ENCODE data around the gene ATP2A3. TPM values are rescaled to one million over a fixed set of nuclear protein-coding genes. Genes with fewer than 3 reads are reported as not detected.

ATP2A3 gene
- total and polyA plus RNA-seq, 2 donors (not counting 1 experiment from before 2014, with no cell fraction given): 697 to 817 TPM

DNA sequence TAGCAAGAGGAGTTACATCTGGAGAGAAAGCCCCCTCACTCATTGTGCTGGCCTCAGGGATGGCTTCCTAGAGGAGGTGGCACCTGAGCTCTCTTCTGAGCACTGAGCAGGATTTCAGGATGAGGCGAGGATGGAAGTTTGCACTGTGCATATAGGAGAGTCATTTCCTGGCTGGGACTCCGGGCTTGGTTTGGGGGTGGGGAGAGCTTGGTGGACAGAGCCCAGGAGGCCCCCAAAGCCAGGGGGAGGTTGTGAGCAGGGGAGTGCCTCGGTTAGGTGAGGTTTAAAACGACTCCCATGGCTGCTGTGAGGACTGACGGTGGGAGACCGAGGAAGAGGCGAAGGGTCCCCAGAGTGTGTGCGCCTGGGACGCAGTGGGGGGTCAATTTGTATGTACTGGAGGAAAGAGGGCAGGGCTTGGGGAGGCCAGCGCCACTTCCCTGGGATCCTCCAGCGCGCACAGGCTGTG, 72.6 kb downstream of the ATP2A3 start:
- no peak for ATAC-seq (ENCODE audit: low read depth)
- Histone ChIP-seq H2AFZ (ENCODE audit: insufficient read depth, low read depth, low read length, poor library complexity, severe bottlenecking) (peak overlapping the region; percentile 78), H3K36me3 (replicated peaks in 1 of 2; ENCODE audit: control extremely low read depth in 1 of 2, control insufficient read depth in 1 of 2, extremely low read depth in 1 of 2, insufficient read depth in 2 of 2, low read length in 1 of 2) (no peaks in the 10 kb centered on the region), H3K4me3 (ENCODE audit: control extremely low read depth in 1 of 5, extremely low read depth in 1 of 5, insufficient read depth in 1 of 5, low read depth in 2 of 5, low read length in 4 of 5) (peak overlapping the region in 4 of 5 experiments; percentile 45 to 75 (median 67)), H3K27ac (ENCODE audit: low read length in 2 of 2) (no peak overlapping the region), H3K4me2 (replicated peaks; ENCODE audit: low read depth, low read length, poor library complexity, severe bottlenecking) (peak overlapping the region; percentile 100), H3K9me3 (ENCODE audit: control extremely low read depth in 1 of 3, control insufficient read depth in 2 of 3, insufficient read depth in 1 of 3, low read length in 2 of 3) (no peaks in the 10 kb centered on the region), H3K9ac (ENCODE audit: low read length) (peak overlapping the region; percentile 77), H3K4me1 (ENCODE audit: control insufficient read depth in 2 of 2, insufficient read depth in 2 of 2, low read length in 2 of 2) (peaks cover 35 to 57% of the 10 kb centered on the region in 2 donors), H4K20me1 (ENCODE audit: control insufficient read depth, insufficient read depth, low read length, poor library complexity, severe bottlenecking) (no peaks in the 10 kb centered on the region), H3K79me2 (ENCODE audit: control insufficient read depth, insufficient read depth, low read length) (peaks cover 15% of the 10 kb centered on the region), H3K27me3 (replicated peaks in 1 of 4; ENCODE audit: control extremely low read depth in 1 of 4, control insufficient read depth in 3 of 4, insufficient read depth in 4 of 4, low read length in 3 of 4) (no peaks in the 10 kb centered on the region)
- Mint-ChIP-seq H3K27ac (peak overlapping the region; percentile 89), H3K4me1 (peaks cover 52% of the 10 kb centered on the region), H3K27me3 (no peaks in the 10 kb centered on the region), H3K4me3 (peak overlapping the region; percentile 93), H3K9me3 (ENCODE audit: insufficient read depth) (no peaks in the 10 kb centered on the region)
- intact Hi-C loops (cut with micrococcal nuclease): loop anchor here (1.0 to 2.0 kb wide), 3 partner anchors 20 to 49 kb away; no protein-coding TSS in a partner anchor
- no peak for TF ChIP-seq EZH2 (IDR thresholded peaks at IDR 0.05; ENCODE audit: borderline replicate concordance, insufficient read depth, low read depth, low read length, poor library complexity, severe bottlenecking)
- TF ChIP-seq, protein P1, sequence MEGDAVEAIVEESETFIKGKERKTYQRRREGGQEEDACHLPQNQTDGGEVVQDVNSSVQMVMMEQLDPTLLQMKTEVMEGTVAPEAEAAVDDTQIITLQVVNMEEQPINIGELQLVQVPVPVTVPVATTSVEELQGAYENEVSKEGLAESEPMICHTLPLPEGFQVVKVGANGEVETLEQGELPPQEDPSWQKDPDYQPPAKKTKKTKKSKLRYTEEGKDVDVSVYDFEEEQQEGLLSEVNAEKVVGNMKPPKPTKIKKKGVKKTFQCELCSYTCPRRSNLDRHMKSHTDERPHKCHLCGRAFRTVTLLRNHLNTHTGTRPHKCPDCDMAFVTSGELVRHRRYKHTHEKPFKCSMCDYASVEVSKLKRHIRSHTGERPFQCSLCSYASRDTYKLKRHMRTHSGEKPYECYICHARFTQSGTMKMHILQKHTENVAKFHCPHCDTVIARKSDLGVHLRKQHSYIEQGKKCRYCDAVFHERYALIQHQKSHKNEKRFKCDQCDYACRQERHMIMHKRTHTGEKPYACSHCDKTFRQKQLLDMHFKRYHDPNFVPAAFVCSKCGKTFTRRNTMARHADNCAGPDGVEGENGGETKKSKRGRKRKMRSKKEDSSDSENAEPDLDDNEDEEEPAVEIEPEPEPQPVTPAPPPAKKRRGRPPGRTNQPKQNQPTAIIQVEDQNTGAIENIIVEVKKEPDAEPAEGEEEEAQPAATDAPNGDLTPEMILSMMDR (IDR thresholded peaks at IDR 0.05): no peak
- ChIA-PET POLR2A (interaction anchor here (1.8 to 2.1 kb wide), 2 partner anchors 13 to 22 kb away, joined by 4 to 12 read pairs; no protein-coding TSS in a partner anchor), CTCF (interaction anchor here (1.6 to 2.6 kb wide), 2 partner anchors 20 to 22 kb away, joined by 4 to 11 read pairs; no protein-coding TSS in a partner anchor)
- 82% methylated on average over 9 of the region's 12 CpGs for WGBS (ENCODE audit: insufficient coverage)
- DNase-seq: no peak

DNA sequence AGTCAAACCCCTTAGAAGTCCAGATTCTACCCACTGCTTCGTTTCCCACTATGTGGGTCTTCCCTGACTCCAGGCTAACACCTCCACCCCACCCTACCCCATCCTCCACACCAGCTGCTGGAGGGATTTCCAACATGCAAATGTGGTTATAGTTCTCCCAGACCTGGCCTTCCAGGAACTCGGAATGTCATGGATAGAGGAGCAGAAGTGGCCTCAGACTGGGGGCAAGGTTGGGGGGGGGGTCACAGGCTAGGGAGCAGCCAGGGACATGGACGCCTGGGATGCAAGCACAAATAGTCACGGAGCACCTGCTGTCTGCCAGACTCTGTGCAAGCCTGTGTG, 73.4 kb downstream of the ATP2A3 start:
- no peaks in the 10 kb centered on the region for H3K9me3 Mint-ChIP-seq (ENCODE audit: insufficient read depth)
- no peak for DNase-seq
- 69% methylated on average over 2 of the region's 4 CpGs for WGBS (ENCODE audit: insufficient coverage)
- H4K20me1 ChIP-seq (ENCODE audit: control insufficient read depth, insufficient read depth, low read length, poor library complexity, severe bottlenecking): no peaks in the 10 kb centered on the region
- peaks cover 57% of the 10 kb centered on the region for H3K4me1 Mint-ChIP-seq
- no peak overlapping the region for H3K4me2 ChIP-seq (replicated peaks; ENCODE audit: low read depth, low read length, poor library complexity, severe bottlenecking)
- H3K9me3 ChIP-seq (ENCODE audit: control extremely low read depth in 1 of 3, control insufficient read depth in 2 of 3, insufficient read depth in 1 of 3, low read length in 2 of 3): no peaks in the 10 kb centered on the region
- ChIA-PET POLR2A (interaction anchor here (1.2 to 2.1 kb wide), 3 partner anchors 14 to 22 kb away, joined by 4 to 12 read pairs (median 4); no protein-coding TSS in a partner anchor), CTCF (interaction anchor here (0.6 to 2.6 kb wide), 4 partner anchors 21 to 57 kb away, joined by 3 to 11 read pairs (median 4); no protein-coding TSS in a partner anchor)
- TF ChIP-seq, protein P1 (IDR thresholded peaks at IDR 0.05): no peak
- TF ChIP-seq EZH2 (IDR thresholded peaks at IDR 0.05; ENCODE audit: borderline replicate concordance, insufficient read depth, low read depth, low read length, poor library complexity, severe bottlenecking): no peak
- intact Hi-C loops (cut with micrococcal nuclease): no loop called here
- H3K27me3 ChIP-seq (replicated peaks in 1 of 4; ENCODE audit: control extremely low read depth in 1 of 4, control insufficient read depth in 3 of 4, insufficient read depth in 4 of 4, low read length in 3 of 4): no peaks in the 10 kb centered on the region
- H2AFZ ChIP-seq (ENCODE audit: insufficient read depth, low read depth, low read length, poor library complexity, severe bottlenecking): no peak overlapping the region
- peak overlapping the region; percentile 65 for H3K27ac Mint-ChIP-seq
- no peak overlapping the region for H3K4me3 ChIP-seq (ENCODE audit: control extremely low read depth in 1 of 5, extremely low read depth in 1 of 5, insufficient read depth in 1 of 5, low read depth in 2 of 5, low read length in 4 of 5)
- H3K4me1 ChIP-seq (ENCODE audit: control insufficient read depth in 2 of 2, insufficient read depth in 2 of 2, low read length in 2 of 2): peaks cover 39 to 62% of the 10 kb centered on the region in 2 donors
- peak overlapping the region; percentile 93 for H3K4me3 Mint-ChIP-seq
- no peaks in the 10 kb centered on the region for H3K27me3 Mint-ChIP-seq
- peaks cover 15% of the 10 kb centered on the region for H3K79me2 ChIP-seq (ENCODE audit: control insufficient read depth, insufficient read depth, low read length)
- ATAC-seq (ENCODE audit: low read depth): no peak
- H3K9ac ChIP-seq (ENCODE audit: low read length): no peak overlapping the region
- no peaks in the 10 kb centered on the region for H3K36me3 ChIP-seq (replicated peaks in 1 of 2; ENCODE audit: control extremely low read depth in 1 of 2, control insufficient read depth in 1 of 2, extremely low read depth in 1 of 2, insufficient read depth in 2 of 2, low read length in 1 of 2)
- H3K27ac ChIP-seq (ENCODE audit: low read length in 2 of 2): no peak overlapping the region
